GM21423 (cell line): ENCODE data around the gene NPDC1.
"Not testable (repeated sequence)": the region's sequence is repeated elsewhere in the genome, so short reads cannot be mapped to it uniquely, and the experiment has no call there.

Source experiments
- ATAC-seq: cut with Tn5 transposase; IDR thresholded peaks from one replicate; pipeline ENCODE4 v1.9.1; 2021; ENCODE audit warnings: mild to moderate bottlenecking, moderate library complexity; ENCODE audit not compliant: unreplicated experiment

Gene NPDC1

DNA sequence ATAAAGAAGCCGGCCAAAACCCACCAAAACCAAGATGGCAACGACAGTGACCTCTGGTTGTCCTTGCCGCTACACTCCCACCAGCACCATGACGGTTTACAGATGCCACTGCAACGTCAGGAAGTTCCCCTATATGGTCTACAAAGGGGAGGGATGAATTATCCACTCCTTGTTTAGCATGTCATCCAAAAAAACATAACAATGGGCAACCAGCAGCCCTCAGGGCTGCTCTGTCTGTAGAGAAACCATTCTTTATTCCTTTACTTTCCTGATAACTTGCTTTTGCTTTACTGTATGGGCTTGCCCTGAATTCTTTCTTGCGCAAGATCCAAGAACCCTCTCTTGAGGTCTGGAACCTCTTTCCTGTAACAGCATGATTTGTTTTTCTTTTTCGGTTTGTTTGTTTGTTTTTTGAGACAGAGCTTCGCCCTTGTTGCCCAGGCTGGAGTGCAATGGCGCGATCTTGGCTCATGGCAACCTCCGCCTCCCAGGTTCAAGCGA, 29.3 kb upstream of the NPDC1 start:
- no peak for ATAC-seq

DNA sequence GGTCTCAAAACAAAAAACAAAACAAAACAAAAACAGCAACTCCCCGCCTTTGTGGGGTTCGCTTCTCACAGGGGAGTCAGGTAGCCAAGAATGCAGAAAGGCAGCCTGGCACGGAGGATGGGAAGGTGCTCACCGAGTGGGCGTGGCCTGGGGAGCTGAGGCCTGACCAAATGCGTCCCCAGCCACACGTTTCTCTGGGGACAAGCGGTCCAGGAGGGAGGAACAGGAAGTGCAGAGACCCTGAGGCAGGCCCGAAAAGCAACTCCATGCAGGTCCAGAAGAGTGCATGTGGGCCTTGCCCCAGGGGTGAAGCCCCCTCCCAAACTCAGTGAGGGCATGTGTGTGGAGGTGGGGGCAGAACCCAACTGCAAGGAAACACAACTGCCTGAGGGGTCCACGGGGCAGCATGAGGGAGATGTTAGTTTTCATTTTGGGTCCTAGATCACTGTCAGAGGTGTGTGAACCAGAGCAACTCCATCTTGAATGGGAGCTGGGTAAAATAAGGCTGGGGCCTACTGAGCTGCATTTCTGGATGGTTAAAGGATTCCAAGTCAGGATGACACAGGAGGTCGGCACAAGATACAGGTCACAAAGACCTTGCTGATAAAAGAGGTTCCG, 28.8 kb upstream of the NPDC1 start:
- ATAC-seq = no peak

DNA sequence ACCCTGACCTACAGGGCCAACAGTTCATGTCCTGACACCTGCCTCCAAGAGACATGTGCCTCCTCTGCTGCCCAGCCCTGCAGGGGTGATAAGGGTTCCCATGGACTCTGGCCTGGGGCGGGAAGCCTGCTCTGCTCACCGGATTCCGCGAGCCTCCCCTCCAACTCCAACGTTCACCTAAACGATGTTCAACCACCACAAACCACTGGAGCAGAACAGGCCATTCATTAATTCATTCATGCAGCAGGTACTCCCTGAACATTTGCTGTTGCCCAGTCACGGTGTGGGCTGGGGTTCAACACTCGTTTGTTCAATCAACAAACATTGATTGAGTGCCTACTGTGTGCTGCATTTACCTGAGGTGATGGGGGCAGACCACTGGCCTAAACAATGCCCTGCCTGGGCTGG, 28.0 kb upstream of the NPDC1 start:
- no peak for ATAC-seq

DNA sequence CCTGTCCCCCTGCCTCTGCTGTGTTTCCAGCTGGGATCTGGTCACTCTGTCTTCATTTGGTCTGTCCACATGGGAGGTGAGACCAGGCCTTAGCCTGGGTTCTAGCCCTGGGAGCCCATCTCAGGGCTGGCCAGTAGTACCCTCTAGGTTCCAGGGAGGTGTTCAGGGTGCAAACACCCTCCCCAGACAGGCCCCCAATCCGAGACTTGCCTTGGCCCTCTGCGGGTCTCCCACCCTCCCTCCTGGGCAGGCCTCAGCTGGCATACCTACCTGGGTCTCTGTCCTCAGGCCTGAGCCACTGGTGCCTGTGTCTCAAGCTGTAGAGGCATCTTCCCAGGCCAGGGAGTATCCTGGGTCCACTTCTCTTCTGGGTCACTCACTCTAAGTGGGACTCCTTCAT, 25.3 kb upstream of the NPDC1 start:
- ATAC-seq = no peak

DNA sequence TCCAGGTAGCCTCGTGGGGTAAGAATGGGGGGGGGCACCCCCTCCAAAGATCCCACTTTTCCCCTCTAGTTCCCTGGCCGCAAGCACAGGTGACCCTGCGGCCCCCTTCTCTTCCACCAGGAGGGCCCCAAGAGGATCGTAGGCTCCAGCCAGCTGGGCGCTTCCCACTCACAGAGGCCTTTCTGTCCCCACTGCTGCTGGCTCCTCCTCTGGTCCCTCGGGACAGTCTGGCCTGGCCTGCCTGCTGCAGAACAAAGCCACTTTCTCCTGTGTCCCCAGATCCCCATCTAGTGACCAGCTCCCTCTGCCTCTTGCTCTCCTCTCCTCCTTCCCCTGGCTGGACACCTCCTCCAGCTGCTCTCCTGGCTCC, 24.9 kb upstream of the NPDC1 start:
- peak; percentile 6 for ATAC-seq

DNA sequence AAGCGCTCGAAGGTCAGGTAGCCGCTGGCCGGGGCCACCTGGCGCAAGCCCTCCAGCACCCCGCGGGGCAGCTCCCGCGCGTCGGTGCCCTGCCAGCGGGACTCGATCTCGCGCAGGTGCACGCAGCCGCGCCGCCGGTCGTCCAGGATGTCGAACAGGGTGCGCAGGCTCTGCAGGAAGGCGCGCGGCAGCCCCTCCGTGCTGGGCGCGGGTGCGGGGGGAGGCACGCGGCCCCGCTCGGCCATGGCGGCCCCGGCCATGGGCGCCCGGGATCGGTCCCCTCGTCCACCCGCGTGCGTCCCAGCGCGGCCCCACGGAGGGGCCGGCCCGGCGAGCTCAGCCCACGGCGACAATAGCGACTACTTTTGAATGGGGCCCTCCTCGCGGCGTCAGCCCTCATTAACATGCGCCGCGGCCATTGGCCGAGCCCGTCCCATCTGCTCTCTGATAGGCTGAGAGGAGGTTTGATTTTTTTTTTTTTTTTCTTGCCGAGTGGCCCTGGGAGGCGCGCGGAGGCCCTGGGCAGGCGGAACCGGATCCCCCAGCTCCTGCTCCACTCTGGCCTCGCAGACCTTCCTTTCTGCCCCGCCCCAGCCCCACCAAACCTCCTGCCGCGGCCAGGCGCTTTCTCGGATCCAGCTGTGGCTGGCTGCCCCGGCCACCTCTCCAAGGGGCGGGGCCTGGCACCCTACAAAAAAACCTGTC, 24.4 kb upstream of the NPDC1 start, which contains the start of gene SAPCD2:
Gene SAPCD2 (minus strand): TSS at position 357 of the 705 bp plus-strand sequence. CDS start 97 bp downstream, at position 260.
- ATAC-seq = peak; percentile 75

DNA sequence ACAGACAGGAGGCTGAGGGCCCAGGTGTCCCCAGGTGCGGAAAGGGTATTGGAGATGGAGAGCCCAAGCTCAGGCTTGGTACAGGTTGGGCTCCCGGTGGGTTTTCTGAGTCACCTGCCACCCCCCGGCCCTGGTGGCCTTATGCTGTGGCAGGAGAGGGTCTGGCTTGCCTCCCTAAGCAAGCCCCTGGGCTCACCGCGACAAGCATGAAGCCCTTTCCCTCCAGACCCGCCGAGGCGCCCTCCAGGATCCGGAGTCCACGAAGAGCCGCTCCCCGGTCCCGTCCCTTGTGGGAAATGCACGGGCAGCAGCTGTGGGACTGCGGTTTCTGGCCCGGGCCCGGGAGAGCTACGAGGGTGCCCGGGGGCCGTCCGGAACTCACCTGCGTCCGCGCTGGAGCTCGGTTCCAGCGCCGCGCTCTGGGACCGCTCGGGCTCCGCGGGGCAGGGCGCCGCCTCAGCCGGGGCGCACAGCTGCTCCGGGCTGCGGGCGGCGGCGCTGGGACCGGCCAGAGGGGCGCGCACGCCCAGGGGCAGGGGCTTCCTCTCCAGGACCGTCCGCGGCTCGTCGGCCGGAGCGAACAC, 23.6 kb upstream of the NPDC1 start:
- peak; percentile 16 for ATAC-seq

DNA sequence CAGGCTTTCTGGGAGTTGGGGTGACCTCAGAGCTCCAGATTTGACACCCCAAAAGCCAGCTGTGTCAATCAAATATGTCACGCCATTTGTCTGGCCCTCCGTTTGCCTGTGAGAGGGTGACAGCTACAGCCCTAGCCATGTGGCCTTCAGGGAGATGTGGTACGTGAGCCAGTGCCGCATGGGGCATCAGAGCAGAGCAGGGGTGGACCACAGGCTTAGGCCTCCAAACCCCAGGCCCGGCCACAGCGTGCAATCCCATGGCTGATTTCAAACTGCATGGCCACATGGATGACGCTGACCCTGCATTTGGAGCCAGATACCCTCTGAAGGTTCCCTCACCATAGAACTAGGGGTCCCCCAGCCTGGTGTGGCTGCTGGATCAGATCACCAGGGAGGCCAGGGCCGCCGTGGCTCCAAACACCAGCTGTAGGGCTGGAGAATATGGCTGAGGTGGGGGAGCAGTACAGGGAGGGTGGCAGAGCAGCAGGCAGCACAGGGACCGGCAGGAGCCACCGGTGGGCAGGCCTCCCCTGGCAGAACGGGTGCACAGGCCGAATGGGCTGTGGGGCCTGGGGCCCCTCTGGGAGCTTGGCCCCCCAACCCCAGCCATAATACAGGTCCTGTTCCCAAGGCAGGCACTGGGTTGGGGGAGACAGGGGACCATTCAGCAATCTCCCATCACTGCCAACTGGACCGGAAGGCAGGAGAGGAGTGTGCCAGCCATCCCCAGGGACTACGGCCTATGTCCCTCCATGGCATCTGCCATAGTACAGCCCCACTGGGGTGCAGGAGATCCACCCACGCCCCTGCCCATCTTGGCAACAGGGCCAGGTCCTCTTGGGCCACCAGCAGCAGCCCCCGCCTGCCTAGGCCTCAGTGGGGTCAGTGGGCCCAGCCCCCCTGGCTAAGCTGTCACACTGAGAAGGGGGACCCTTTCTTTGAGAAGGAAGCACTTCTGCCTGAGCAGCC, 22.8 kb upstream of the NPDC1 start:
- ATAC-seq = no peak

DNA sequence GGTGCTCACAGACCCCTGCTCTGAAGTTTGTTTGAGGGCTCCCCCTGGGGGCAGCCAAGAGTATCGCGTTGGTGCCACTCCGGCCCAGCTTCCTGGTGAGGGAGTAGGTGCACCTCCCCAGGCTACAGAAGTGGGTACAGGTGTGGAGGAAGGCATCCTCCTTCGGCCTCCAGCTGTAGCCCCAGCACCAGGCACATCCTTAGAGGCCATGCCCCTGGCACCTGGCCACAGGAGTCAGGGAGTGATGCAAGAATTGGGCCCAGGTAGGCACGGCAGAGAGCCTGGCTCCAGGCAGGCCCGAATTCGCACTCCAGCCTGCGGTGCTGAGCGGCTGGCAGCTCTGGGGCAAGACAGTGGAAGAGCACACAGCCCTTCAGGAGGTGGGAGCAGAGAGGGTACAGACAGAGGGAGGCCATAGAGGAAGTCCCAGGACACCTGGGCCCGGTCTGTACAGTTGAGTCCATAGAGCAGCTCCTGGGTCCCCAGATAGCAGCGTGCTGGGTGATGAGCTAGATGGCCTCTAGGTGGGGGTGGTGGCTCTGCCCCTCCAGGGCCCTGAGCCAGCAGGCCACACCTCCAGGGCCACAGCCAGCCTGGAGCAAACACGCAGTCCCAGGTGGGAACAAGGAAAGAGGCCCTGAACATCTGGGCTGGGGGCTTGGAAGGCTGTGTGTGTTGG, 22.0 kb upstream of the NPDC1 start:
- no peak for ATAC-seq

DNA sequence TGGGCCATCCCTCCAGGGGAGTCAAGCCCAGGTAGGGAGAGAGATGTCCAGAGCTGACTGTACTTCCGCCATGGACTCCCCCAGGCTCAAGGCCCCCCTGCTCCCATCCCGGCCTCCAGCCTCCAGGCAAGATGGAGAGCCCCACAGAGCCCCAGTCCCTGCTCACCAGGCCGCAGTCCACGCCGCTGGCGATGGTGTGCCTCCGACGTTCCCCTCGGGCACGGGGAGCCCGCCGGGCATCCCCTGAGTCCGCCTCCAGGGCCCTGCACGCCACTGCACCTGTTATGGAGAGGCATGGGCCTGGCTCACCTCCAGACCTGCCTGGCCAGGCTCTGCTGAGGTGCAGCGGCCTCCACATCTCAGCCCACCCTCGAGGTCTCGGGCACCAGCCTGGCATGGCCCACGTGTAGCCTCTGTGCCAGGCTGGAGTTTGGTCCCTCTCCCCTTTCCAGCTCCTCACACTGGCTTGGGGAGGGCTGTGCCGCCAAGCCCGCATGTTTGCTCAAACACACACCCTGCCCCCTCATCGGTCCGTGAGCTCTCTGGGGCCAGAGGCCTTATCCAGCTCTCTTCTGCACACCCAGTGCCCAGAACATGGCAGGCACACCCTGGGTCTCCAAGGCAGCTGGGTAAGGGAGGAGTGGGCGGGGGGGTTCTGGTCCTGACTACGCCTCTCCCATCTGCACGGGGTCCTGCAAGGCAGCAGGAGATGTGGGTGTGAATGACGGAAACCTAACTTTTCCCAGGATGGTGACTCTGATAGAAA, 20.3 kb upstream of the NPDC1 start:
- no peak for ATAC-seq

DNA sequence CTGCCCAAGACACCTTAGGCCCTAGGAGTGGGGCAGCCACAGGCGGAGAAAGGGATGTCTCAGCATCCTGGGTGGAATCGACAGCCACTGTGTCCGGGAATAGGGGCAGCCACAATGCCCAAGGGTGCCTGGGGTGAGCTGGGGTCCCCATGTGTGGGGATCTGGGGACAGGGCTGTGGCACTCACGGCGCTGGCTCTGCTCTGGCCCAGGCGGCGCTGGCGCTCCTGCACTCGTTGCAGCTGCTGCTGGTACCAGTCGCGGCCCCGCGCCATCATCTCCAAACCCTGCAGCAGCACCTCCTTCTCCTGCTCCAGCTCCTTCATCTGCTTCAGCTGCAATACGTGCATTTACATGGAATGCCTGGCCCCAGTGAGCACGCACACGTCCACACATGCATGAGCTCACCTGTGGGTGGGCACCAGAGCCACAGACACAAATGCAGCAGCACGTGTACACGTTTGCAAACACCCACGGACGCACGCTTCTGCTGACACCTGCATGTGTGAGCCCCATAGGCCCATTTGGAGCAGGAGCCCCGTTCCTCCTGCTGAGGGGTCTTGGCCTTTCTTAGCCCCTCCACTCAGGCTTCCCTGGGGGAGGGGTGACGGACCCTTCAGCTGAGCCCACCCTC, 19.5 kb upstream of the NPDC1 start:
- ATAC-seq = no peak

DNA sequence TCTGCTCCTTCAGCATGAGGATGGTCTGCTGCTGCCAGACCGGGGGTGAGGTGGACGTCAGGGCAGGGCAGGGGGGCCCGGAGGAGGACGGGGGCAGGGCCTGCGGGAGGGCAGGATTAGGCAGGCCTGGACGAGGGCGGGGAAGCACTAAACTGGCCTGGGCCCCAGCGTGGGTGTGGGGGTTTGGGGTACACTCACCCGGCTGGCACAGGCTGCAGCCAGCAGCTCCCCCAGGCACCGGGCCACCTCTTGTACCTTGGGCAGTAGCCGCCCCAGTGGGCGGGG, 18.8 kb upstream of the NPDC1 start:
- ATAC-seq = no peak

DNA sequence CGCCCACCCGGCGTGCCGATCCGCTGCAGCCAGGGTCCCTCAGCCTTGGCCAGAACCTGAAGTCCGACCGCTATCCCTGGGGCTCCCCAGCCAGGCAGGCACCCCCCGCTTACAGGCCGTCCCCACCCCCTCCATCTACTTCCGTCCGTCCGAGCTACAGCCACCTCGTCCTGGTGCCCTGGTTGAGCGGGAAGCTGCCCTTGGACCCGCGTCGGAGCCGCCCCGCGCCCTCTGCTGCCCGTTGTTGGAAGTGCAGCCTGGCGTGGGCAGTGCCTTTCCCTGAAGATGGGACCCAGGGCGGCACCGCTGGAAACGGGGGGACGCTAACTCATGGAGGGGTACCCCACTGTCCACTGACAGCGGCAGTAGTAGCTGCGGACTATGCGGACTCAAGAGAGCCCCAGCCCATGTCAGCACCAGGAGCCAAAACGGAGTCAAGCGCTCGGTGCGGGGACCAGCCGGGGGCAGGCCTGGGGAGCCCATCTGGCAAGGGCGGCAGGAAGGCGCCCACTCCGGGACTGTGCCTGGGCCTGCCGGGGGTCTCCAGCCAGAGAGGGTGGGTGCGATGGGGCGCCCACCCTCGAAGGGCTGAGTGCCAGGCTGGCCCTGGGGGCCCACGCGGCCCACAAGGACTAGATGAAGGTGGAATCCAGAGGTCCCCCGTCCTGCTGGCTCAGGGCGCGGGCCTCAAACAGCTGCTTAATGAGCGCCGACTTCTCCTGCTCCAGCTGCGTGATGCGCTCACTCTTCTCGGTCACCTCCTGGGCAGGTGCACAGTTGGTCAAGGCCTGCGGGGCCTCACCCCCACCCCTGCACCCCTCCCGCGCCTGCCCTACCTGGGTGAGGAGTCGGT, 18.3 kb upstream of the NPDC1 start:
- ATAC-seq = no peak

DNA sequence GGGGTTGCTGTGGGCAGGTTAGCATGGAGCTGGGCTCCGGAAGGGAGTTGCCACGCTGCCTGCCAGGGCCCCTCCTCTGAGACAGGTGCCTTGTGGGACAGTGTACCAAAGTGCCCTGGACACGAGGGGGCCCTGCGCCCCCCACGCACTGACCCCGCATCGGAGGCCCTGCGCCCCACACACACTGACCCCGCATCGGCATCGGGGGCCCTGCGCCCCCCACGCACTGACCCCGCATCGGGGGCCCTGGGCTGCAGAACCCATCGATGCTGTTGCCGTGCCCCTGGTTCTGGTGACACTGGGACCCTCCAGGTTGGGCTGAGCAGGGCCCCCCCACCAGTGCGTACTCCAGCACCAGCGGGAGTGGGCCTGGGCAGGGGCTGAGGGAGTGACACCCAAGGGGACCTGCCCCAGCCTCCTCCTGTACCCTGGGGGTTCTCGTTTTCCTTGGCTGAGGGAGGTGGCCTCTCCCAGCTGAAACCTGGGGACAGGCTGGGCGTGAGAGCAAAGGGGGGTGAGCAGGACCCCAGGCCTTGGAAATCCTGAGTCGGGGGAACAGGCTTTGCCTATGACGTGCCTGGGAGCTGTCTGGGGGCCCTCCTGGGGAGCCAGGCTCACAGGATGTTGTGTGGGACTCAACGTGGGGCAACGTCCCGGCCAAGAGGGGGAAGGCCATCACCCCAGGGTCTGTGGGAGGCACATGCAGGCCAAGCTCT, 17.5 kb upstream of the NPDC1 start:
- ATAC-seq = no peak

DNA sequence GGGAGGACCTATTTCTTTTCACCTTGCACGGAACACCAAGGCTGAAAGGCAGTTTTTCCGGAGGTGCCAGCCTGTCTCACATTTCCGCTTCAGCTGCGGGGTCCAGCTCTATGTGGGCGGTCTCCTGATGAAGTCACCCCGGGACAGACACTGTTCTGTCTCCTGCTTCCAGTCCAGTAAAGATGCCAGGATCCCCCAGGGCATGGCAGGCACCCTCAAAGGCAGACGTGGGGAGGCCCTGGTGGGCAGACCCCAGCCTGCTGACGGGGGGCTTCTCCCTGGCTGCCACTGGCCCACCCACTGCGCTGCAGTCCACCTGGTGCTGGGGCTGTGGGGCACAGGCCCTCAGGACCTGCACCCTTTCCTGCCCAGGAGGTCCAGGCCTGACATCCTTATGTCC, 16.8 kb upstream of the NPDC1 start:
- not testable (repeated sequence) for ATAC-seq

DNA sequence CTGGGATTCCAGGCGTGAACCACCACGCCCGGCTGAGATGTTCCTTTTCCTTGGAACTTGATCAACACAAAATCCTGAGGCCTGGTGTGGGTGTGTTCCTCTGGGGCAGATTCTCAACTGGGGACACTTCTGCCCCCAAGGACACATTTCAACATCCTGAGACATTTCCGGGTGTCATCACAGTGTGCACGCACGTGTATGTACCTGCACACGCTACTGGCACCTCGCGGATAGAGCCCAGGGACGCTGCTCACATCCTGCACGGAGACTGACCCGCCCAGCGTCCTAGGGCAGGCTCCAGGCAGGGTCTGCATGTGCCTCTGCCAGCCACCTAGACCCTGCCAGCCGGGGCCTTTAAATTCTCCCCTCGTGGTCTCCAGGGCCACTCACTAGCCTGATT, 16.4 kb upstream of the NPDC1 start:
- no peak for ATAC-seq

DNA sequence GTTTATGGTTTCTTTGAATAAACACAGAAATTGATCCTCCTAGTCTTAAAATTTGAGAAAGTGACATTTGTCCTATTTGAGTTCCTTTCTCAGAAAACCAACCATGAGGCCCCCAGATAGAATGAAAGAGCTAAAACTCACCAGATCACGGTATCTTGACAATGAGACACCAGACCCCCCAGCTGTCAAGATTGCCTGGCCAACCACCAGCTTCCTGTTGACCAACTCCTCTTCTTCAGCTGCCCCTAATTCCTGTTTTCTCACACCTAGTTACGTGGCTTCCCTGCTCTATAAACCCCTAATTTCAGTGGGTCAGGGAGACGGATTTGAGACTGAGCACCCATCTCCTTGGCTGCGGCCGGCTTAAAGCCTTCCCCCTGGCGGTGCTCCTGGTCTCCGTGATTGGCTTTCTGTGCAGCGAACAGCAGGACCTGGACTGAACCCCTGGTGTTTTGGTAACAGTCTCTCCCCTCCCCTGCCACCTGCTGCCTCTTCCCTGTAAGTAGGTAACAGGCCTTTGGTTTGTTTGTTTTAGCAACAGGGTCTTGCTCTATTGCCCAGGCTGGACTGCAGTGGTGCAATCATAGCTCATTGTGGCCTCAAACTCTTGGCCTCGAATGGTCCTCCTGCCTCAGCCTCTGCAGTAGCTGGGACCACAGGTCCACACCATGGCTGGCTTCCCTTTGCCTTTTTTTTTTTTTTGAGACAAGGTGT, 12.7 kb upstream of the NPDC1 start:
- ATAC-seq = no peak
